Colon (tissue), 2 donors: Measurements from ENCODE around the gene SMIM38.
"Not testable (repeated sequence)": the region's sequence is repeated elsewhere in the genome, so short reads cannot be mapped to it uniquely, and the experiment has no call there.

Experiments
- FAIRE-seq: peaks from 2 replicates; lab custom pipeline; 2012; peaks lifted over from hg19 to GRCh38; lab: Jason Lieb, UNC
- donor health status: control.
- donor health status: control.

Gene SMIM38

GRCh38 chr11:69122630-69123431, 32.9 kb upstream of the SMIM38 start:
- no peak for FAIRE-seq

DNA sequence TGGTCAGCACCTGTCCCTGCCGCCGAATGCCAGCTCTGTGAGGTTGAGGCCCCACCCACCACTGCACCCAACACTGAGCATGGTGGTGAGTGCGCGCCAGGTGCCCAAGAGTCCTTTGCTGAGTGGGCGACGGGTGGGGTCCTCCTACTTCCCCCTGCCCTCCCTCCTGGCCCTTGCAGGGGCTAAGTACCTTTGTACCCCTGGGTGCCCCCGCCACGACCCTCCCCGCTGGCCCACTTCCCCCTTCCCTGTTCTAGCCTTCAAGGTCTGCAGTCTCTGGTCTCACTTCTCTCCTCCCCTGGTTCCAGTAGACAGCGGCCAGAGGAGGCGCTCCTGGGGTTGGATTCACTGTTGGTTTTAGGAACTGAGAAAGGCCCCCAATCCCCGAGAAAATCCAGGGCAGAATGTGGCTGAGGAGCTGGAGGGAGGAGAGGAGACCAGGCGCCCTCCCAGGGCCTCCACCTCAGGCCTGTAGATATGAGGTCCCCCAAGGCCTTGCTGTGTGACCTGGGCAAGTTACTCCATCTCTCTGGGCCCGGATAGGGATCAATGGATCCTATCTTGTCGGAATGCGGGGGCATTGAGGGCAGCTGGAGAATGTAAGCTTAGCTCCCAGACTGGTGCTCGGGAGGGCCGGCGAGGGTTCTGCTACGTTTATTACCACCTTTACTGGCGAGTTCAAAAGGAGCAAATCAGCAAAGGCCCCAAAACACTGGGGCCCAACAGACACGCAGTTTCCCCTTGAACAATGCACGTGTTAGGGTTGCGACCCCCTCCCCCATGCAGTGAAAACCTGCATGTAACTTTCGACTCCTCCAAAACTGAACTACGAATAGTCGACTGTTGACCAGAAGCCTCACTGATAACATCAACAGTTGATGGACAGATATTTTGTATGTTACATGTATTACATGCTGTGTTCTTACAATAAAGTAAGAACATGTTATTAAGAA, 31.9 kb upstream of the SMIM38 start:
- FAIRE-seq: no peak

- FAIRE-seq: no peak
Measured at GRCh38 chr11:69125861-69126260, 29.9 kb upstream of the SMIM38 start.

DNA sequence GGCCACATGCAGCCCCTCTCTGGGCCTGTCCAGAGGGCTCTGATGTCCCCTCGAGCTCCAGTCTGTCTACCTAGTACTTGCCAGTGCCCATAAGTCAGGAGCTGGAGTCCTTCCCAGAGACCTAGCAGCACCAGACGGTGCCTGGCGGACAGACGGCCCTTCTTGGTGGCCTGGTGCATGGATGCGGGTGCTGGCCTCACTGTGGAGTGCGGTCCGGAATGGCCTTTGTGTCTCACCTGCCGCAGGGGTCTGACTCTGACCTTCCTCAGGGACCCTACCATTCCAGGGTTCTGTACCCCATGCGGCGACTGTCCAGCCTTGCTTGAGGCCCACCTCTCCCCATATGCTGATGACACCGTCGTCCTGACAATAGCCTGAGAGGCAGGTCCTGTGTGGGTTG, 29.4 kb upstream of the SMIM38 start:
- FAIRE-seq: no peak

GRCh38 chr11:69127081-69127850, 28.5 kb upstream of the SMIM38 start:
- no peak for FAIRE-seq

DNA sequence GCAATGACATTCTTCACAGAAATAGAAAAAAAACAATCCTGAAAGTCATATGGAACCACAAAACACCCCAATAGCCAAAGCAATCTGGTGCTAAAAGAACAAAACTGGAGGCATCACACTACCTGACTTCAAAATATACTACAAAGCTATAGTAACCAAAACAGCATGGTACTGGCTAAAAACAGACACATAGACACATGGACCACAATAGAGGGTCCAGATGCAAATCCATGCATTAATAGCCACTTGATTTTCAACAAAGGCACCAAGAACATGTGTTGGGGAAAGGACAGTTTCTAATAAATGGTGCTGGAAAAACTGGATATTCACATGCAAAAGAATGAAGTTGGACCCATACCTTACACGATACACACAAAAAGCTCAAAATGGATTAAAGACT, 27.9 kb upstream of the SMIM38 start:
- FAIRE-seq: no peak

DNA sequence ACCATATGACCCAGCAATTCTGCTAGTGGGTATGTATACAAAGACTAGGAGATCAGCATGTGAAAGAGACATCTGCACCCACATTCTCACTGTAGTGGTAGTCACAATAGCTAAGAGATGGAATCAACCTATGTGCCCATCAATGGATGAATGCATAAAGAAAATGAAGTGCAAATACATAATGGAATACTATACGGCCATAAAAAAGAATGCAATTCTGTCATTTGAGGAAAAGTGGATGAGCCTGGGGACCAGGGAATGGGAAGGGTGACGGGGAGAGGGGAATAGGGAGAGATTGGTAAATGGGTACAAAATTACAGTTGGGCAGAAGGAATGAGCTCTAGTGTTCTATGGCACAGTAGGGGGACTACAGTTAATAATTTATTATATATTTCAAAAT, 26.7 kb upstream of the SMIM38 start:
- FAIRE-seq: no peak

GRCh38 chr11:69129647-69130046, 26.1 kb upstream of the SMIM38 start:
- FAIRE-seq: no peak

DNA sequence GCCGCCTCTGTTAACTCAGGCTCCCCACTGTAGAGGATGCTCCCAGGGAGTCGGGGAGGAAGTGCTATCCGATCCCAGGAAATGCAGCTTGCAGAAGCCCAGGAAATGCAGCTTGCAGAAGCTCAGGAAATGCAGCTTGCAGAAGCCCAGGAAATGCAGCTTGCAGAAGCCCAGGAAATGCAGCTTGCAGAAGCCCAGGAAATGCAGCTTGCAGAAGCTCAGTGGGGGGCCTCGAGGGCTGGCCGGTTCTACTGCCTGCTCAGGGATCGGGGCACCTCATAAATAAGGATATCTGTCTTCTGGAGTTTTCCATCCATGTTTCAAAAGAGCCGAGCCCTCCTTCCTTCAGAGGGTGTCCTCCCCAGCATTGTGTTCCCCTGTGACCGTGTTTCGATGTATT, 25.1 kb upstream of the SMIM38 start:
- FAIRE-seq: no peak

- no peak for FAIRE-seq
Measured at GRCh38 chr11:69131121-69131566, 24.6 kb upstream of the SMIM38 start.

GRCh38 chr11:69131644-69132300, 24.0 kb upstream of the SMIM38 start:
- no peak for FAIRE-seq

DNA sequence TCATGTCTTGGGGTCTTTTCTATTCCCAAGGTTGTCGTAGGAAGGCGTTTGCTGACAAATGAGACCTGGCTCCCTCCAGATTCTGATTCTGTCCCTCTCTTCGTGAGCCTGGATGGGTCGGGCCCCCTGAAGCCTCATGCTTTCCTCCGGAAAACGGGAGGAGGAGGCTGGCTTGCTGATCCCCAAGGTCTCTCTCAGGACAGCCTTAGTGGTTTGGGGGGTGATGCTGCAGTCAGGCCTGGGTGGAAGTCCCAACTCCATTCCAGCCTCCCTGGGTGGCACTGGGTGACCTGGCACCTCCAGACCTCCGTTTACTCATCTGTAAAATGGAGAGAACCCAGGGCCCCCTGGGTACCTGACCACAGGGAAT, 23.4 kb upstream of the SMIM38 start:
- no peak for FAIRE-seq

- no peak for FAIRE-seq
Measured at GRCh38 chr11:69133251-69133650, 22.5 kb upstream of the SMIM38 start.

DNA sequence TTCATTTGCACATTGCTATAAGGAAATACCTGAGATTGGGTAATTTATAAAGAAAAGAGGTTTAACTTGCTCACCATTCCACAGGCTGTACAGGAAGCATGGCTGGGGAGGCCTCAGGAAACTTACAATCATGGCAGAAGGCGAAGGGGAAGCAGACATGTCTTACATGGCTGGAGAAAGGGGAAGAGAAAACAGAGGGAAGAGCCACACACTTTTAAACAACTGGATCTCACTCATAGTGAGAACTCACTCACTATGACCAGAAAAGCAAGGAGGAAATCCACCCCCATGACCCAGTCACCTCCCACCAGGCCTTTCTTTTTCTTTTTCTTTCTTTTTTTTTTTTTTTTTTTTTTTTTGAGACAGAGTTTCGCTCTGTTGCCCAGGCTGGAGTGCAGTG, 21.6 kb upstream of the SMIM38 start:
- FAIRE-seq: not testable (repeated sequence)

DNA sequence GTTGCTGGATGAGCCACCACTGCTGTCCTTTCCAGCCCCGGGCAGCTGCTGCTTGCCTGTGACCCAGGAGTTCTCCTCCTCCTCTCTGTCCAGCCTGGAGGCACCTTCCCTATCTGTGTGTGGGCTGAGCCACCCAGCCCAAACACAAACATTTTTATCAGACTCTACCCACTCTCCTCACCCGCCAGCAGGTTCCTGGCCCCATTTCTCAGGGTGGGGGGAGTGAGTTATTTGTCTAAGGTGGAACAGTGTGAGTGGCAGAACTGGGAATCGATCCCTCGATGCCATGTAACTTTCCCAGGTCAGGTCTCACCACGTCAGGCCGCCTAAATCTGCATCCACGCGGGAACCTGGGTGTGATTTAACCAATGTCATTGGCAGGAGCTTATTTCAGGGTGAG, 20.8 kb upstream of the SMIM38 start:
- FAIRE-seq: no peak

DNA sequence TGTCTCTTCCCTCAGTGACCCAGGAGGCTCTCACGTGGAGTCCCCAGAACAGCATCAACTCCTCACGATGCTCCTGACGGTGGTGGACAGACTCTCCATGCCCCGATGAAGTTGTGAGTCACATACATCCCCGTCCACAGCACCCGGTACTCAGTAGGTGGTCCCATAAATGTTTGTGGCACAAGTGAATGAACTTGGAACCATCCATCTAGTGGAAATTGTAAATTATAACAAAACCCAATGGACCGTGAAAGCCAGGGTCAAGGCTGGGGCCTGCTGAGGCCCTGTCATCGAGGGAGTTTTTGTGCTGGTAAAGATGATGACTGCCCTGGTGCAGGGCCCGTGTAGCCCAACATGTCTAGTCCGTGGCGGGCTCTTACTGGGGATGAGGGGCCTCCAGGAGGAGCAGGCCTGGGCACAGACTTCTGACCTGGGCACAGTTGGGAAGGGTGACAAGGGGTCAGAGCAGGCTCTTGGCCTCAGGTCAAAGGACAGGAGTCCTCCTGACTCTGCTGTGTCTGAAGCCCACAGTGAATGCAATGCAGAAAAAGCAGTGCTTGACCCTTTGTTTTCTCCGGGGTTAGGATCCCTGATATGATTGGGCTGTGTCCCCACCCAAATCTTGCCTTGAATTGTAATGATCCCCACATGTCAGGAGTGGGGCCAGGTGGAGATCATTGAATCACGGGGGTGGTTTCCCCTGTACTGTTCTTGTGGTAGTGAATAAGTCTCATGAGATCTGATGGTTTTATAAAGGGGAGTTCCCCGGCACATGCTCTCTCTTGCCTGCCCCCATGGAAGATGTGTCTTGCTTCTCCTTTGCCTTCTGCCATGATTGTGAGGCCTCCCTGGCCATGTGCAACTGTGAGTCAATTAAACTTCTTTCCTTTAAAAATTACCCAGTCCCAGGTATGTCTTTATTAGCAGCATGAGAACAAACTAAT, 20.0 kb upstream of the SMIM38 start:
- no peak for FAIRE-seq

DNA sequence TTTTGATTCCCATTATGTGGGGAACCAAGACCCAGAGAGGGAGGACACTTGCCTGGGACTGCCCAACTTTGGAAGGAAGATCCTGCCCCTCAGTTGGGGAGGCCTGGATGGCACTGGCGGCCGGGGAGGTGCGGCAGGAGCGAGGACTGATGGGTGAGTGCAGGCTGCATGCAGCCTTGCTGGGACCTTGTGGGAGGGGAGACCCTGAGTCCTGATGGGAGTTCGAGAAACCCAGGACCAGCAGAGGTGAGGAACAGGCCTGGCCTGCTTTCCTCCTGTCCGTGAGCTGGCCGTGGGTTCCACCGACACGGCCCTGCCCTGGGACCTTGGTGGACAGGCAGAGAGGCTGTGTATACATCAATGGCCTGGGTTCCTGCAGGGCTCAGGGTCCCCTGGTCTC, 19.3 kb upstream of the SMIM38 start:
- FAIRE-seq: no peak

DNA sequence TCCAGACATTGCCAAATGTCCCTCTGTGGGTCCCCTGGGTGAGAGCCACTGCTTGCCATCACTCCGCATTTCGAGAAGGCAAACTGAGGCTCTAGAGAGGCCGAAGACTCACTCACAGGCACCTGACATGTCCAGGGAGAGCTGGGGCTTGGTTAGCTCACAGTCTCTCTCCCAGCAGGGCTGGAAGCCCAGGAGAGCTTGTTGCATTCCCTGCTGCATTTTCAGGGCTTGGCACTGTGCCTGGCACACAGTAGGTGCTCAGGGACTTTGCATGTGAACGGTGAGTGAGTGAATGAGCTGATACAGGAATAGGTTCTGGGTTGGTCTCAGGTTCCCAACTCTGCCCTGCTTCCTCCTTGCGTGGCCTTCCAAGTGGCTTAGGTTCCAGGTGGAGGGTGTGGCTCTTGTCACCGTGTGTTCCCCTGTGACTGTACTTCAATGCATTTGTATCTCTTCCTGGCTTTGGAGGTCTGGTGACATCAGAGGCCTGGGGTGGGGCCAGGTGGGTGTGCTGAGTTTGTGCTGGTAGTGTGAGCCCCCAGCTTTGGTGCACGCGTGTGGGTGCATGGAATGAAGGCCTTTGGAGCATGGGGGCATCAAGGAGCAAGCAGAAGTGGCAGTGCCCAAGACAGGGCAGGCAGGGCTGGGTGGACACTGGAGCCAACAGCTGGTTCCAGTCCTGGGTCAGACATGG, 18.4 kb upstream of the SMIM38 start:
- no peak for FAIRE-seq

- FAIRE-seq: no peak
Measured at GRCh38 chr11:69138265-69138664, 17.5 kb upstream of the SMIM38 start.

DNA sequence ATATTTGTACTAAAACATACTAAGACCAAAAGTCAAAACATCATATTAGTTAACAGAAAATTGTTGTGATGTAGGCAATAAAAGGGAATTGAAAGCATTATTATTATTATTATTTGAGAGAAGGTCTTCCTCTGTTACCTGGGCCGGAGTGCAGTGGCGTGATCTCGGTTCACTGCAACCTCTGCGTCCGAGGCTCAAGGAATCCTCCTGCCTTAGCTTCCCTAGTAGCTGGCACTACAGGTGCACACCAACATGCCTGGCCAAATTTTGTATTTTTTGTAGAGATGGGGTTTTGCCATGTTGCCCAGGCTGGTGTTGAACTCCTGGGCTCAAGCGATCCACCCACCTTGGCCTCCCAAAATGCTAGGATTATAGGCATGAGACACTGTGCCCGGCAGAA, 15.6 kb upstream of the SMIM38 start:
- not testable (repeated sequence) for FAIRE-seq
